ENCODE data around the gene SPC25.
"Not testable (repeated sequence)": the region's sequence is repeated elsewhere in the genome, so short reads cannot be mapped to it uniquely, and the experiment has no call there.

SPC25 gene

DNA sequence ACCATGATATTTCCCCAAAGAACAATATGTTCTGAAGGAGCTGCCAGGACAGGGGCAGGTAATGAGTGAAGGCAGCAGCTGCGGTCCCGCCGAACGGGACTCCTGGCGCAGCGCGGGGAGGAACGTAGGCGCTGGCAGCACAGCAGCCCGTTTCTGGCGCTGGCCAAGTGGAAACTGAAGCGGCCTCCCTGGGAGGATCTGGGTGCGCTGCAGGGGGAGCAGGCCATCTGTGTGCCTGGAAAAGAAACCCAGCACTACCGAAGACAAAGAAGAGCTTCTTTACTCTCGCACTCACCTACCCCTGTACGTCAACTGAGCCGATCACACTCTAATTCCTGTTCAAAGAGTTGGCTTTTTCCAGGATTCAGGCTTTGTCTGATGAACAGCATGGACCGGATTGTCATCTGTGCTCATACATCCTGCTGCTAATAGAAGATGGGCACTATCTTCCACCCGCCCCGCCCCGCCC is 22.7 kb upstream of the SPC25 start:
- no peaks in the 10 kb centered on the region for H3K36me3 Mint-ChIP-seq
- H3K27me3 Mint-ChIP-seq = peaks cover 8% of the 10 kb centered on the region

DNA sequence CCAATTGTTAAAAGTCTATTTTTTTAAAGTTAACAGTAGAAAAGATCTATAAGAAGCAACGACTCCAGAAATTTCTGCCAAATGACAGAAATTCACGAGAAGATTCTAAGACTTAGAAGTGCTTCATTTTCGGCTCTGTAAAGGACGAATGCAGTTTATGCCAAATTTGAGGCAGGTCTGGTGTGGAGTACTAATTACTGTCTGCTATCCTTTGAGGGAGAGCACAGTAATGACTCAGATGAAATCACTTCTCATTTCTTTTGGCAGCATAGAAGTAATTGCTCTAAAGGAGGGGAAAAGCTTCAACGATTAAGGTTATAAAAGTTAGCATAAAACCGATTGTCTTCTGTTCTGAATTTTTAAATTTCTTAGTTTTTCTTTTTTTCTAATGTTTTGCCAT is 22.2 kb upstream of the SPC25 start:
- no peak overlapping the region for H3K4me3 Mint-ChIP-seq

More for the DNA sequence above, 22.7 kb upstream of the SPC25 start:
- H3K27ac Mint-ChIP-seq = no peak overlapping the region
- H3K4me3 Mint-ChIP-seq = no peak overlapping the region
- H3K4me1 Mint-ChIP-seq = peaks cover 5% of the 10 kb centered on the region
- H3K9me3 Mint-ChIP-seq = no peaks in the 10 kb centered on the region

DNA sequence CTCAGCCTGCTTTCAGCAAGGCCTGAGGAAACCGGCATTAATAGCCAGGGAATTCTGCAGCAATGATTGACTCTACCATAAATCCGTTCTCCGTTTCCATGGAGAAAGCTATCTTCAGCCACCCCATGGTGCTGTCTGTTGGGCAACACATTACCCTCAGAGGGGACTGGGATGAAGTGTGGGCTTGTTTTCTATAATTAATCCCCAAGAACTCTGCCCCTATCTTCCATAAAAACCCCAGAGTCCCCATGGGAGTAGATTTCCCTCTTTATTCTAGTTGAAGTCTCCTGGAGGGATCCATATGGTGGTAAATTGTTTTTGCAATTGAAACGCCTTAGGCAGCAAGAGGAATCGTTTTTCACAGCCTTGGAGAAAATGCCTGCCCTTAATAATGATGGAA is 20.1 kb upstream of the SPC25 start:
- H3K4me1 Mint-ChIP-seq = peaks cover 5% of the 10 kb centered on the region
- peaks cover 11% of the 10 kb centered on the region for H3K27me3 Mint-ChIP-seq
- no peak overlapping the region for H3K27ac Mint-ChIP-seq

More for the DNA sequence above, 22.2 kb upstream of the SPC25 start:
- Mint-ChIP-seq H3K27me3 (peaks cover 8% of the 10 kb centered on the region), H3K36me3 (no peaks in the 10 kb centered on the region), H3K9me3 (no peaks in the 10 kb centered on the region), H3K4me1 (peaks cover 5% of the 10 kb centered on the region), H3K27ac (no peak overlapping the region)

DNA sequence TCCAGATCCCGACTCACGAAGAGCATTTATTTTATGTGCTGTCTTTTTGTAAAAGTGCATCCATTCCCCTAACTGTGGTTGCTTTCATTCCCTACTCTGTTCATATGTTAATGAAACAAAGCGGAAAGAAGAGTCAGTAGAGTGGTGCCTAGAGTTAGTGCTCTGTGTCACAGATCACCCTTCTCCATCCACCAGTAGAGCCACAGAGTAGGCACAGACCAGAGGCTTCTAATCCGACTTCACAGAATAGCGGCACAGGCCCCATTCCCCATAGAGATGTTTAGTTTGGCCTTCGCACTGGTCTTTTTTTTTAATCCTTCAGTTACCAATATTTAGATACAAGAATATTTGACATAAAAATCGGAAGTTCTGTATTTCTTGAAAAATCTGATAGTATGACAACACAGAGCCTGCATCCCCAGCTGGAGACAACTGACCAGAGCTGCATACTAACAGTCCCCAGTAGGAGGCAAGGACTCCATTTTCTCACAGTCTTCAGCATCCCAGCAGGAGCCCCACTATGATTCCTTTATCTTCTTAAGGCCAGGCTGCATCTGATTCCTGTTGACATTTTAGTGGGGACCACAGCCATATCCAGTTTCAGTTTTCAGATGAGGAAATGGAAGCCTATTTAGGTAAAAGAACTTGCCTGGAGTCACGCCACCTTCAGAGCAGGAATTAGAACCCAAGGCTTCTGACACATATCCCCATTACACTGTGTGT is 17.9 kb upstream of the SPC25 start:
- Mint-ChIP-seq H3K9me3 (no peaks in the 10 kb centered on the region), H3K36me3 (no peaks in the 10 kb centered on the region), H3K4me3 (no peak overlapping the region), H3K27ac (no peak overlapping the region), H3K4me1 (peaks cover 5% of the 10 kb centered on the region), H3K27me3 (peaks cover 11% of the 10 kb centered on the region)

More for the DNA sequence above, 20.1 kb upstream of the SPC25 start:
- H3K36me3 Mint-ChIP-seq = no peaks in the 10 kb centered on the region
- no peaks in the 10 kb centered on the region for H3K9me3 Mint-ChIP-seq
- no peak overlapping the region for H3K4me3 Mint-ChIP-seq

DNA sequence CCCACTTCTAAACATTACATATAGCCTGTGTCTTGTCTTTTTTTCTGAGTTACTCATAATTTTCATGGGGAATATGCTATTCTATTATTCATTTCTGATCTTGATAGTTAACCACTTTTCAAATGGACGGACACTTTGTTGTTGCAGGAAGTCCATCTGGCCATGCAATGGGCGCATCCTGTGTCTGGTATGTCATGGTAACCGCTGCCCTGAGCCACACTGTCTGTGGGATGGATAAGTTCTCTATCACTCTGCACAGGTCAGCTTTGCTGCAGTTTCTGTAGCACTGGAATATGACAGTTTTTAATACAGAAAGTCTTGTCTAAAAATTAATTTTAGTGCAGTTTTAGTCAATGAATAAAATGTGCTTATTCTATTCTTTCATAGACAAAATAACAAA is 14.1 kb upstream of the SPC25 start:
- Mint-ChIP-seq H3K27me3 (peaks cover 12% of the 10 kb centered on the region), H3K27ac (no peak overlapping the region)

DNA sequence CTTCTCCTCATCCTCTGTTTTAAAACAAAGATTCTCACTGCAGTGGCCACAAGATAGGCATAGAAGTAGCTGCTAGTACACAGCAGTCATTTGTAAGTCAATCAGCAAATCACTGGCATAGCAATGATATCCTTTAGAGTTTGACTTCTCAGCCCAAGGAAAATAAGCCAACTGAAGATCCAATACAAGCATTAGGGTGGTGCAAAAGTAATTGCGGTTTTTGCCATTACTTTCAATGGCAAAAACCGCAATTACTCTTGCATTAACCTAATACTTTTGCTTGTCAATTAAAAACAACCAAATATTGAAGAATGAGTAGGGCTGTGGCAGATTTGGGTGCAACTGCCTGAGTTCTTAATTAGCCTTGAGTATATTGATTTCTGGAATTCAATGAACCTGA is 13.7 kb upstream of the SPC25 start:
- peaks cover 12% of the 10 kb centered on the region for H3K27me3 Mint-ChIP-seq
- H3K36me3 Mint-ChIP-seq = no peaks in the 10 kb centered on the region
- H3K4me3 Mint-ChIP-seq = no peak overlapping the region
- H3K27ac Mint-ChIP-seq = no peak overlapping the region
- H3K4me1 Mint-ChIP-seq = no peaks in the 10 kb centered on the region
- H3K9me3 Mint-ChIP-seq = no peaks in the 10 kb centered on the region

More for the DNA sequence above, 14.1 kb upstream of the SPC25 start:
- Mint-ChIP-seq H3K9me3 (no peaks in the 10 kb centered on the region), H3K4me3 (no peak overlapping the region), H3K36me3 (no peaks in the 10 kb centered on the region), H3K4me1 (no peaks in the 10 kb centered on the region)

DNA sequence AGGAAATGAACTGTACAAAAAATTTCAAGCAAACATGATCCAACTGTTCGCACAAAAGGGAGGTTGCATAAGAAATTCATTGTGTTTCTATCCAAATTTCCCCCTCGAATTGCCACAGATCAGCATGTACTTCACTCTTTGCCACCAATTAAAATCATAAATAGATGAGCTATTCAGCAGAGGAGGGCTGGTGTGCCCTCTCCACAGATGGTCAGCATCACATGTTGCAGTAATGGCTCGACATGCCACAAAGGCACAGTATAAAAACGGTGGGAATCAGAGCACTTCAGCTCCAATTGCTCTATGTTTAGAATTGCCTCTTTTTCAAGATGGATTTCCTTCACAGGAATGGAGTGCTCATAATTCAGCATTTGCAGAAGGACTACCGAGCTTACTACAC is 10.8 kb upstream of the SPC25 start, which contains the start of gene G6PC2:
Gene G6PC2, plus strand, starts transcription at position 289 of the 400 bp plus-strand sequence. Its CDS starts 41 bp downstream, at position 330.
- Mint-ChIP-seq H3K27me3 (peaks cover 8% of the 10 kb centered on the region), H3K27ac (no peak within 1 kb of the TSS), H3K4me1 (no peaks in the 10 kb centered on the region), H3K36me3 (no peaks in the 10 kb centered on the region), H3K9me3 (no peaks in the 10 kb centered on the region), H3K4me3 (no peak within 1 kb of the TSS)

DNA sequence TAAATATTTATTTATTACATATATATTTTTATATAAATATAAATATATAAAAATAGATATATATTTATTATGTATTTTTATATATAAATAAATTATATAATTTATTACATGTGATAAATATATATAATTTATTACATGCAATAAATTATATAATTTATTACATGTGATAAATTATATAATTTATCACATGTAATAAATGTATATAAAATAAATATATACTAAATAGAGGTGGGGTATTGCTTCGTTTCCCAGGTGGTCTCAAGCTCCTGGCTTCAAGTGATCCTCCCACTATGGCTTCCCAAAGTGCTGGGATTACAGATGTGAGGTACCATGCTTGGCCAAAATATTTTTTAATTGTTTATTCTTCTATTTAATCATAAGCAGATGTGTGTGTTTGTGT is 7.2 kb upstream of the SPC25 start:
- no peaks in the 10 kb centered on the region for H3K9me3 Mint-ChIP-seq
- H3K4me1 Mint-ChIP-seq = no peaks in the 10 kb centered on the region
- peaks cover 4% of the 10 kb centered on the region for H3K27me3 Mint-ChIP-seq
- no peak overlapping the region for H3K4me3 Mint-ChIP-seq
- no peaks in the 10 kb centered on the region for H3K36me3 Mint-ChIP-seq
- H3K27ac Mint-ChIP-seq = no peak overlapping the region

DNA sequence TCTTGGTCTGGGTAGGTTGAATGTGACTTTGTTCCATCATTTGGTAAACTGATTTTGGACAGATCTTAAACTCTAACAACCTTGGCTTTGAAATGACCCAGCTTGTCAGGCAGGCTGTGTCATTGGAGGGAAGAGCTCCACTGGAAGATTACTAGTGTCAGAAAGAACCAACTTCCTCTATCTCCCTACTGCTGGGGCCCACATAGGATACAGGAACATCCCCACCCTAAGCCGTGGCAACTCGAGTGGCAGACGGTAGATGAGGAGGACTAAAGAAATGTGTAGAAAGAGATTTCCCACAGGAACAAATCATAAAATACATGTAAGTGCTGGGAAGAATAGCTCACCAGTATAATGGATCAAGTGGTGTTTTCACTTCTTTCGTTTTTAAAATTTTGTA is 6.6 kb upstream of the SPC25 start:
- peaks cover 3% of the 10 kb centered on the region for H3K27me3 Mint-ChIP-seq
- no peaks in the 10 kb centered on the region for H3K9me3 Mint-ChIP-seq
- no peak overlapping the region for H3K4me3 Mint-ChIP-seq
- no peak overlapping the region for H3K27ac Mint-ChIP-seq
- H3K36me3 Mint-ChIP-seq = no peaks in the 10 kb centered on the region
- H3K4me1 Mint-ChIP-seq = no peaks in the 10 kb centered on the region

DNA sequence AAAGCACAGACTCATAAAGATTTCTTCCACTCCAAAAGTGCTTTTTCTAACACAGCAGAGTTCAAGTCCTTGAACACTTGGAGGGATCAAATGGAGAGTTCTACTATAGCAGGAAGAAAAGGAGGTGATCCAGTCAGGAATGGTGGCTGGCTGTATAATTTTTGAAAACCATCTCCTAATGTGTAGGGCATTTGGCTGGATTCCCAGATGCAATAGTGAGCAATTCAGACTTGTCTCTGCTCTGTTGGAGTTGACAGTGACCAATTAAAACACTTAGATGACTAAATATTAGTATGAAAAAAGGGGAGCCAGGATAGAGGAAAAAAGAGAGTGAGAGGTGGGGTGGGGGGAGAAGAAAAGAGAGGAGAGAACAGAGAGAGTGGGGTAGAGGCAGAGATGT is 5.5 kb upstream of the SPC25 start:
- Mint-ChIP-seq H3K27ac (no peak overlapping the region), H3K36me3 (no peaks in the 10 kb centered on the region), H3K9me3 (no peaks in the 10 kb centered on the region), H3K4me1 (peaks cover 1% of the 10 kb centered on the region), H3K4me3 (no peak overlapping the region), H3K27me3 (no peaks in the 10 kb centered on the region)

DNA sequence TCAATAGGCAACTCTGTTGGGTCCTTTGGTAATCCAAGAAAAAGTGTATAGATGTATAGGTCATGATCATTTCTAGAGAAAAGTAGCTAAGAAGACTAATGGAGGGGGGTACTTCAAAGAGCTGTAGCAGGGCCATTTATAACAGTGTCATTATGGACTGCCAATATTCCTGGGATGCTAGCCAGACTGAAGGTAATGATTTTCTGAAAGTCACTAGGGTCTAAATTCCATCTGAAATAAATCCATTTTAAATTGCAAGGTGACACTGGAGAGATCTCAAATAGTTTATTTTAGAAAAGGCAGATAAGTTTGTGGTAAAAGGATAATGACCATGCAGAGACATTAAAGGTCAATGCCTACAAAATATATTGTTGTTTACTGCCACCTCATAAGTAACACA is 4.5 kb upstream of the SPC25 start:
- Mint-ChIP-seq H3K4me1 (peaks cover 12% of the 10 kb centered on the region), H3K9me3 (no peaks in the 10 kb centered on the region), H3K36me3 (no peaks in the 10 kb centered on the region), H3K27me3 (peaks cover 2% of the 10 kb centered on the region), H3K27ac (no peak overlapping the region), H3K4me3 (no peak overlapping the region)

DNA sequence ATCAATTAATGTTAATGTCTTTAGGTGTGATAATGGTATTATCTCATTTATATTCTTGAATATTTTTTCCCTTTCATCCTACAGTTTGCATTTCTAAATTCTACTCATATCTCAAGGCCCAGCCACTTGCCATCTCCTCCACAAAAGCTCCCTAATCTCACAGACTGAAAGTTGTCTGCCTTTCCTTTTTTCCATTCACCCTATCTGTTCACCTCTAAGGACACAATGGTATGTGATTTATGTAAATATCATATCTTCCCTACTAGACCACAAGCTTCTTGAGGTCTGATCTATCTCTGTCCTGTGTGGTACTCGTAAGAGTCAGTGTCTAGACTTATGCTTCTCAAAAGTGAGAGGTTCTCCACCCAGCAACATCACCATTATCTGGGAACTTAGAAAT is 3.9 kb upstream of the SPC25 start:
- Mint-ChIP-seq H3K9me3 (no peaks in the 10 kb centered on the region), H3K4me1 (peaks cover 12% of the 10 kb centered on the region), H3K4me3 (no peak overlapping the region), H3K36me3 (no peaks in the 10 kb centered on the region), H3K27me3 (peaks cover 2% of the 10 kb centered on the region), H3K27ac (no peak overlapping the region)

DNA sequence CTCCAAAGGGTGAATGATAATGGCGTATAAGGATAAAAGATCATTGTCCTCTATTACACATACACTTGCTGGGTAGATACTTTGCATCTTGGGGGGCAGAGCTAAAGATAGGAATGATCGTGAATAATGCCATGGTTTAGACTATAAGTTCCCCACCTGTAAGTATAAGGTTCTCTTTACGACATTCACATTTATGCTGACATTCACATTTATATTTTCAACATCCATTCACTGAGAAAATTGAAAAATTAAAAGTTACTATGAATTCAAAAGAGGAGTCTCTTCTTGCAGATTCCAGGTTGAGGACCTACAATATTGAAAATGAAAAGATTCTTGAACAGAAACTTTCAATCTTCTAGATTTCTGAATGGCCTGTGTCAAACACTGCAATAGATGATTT is 2.1 kb upstream of the SPC25 start:
- Mint-ChIP-seq H3K4me1 (peaks cover 12% of the 10 kb centered on the region), H3K4me3 (no peak overlapping the region), H3K27me3 (peaks cover 2% of the 10 kb centered on the region), H3K9me3 (no peaks in the 10 kb centered on the region), H3K36me3 (no peaks in the 10 kb centered on the region), H3K27ac (no peak overlapping the region)

DNA sequence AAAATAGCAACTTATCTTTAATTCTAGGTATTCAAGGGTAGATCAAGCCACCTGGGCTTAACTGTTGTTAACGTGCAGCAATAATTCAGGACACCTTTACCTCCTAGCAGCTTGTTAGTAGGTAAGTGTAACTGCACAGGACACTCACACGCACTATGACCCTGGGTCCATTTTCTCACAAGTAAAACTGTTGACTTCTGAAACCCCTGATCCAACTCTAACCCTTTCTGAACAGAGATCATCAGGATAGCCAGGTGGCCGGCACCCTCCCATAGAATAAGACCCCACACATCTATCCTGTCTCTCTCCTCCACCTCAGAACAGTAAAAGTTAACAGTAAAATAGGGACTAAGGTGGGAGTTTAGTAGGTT is 610 bp downstream of the SPC25 start:
- H3K4me1 Mint-ChIP-seq = peaks cover 12% of the 10 kb centered on the region
- no peaks in the 10 kb centered on the region for H3K36me3 Mint-ChIP-seq
- H3K4me3 Mint-ChIP-seq = peak overlapping the region; percentile 99
- H3K9me3 Mint-ChIP-seq = no peaks in the 10 kb centered on the region
- H3K27ac Mint-ChIP-seq = no peak overlapping the region
- peaks cover 2% of the 10 kb centered on the region for H3K27me3 Mint-ChIP-seq

DNA sequence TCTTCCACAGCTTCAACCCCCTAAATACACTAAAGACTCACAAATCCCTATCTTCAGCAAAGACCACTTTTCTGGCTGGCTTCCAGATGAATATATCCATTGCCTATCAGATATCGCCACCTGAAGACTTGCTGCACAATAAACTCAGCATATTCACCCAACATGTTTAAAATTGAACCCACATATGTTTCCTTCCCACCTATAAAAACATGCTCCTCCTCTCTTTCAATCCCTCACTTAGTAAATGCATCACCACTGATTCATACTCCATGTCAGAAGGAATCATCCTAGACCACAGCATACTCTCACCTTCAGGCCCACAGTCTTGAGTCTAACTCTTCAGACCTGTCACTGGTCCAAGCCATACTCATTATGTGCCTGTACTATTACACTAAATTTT is 5.3 kb downstream of the SPC25 start:
- H3K4me1 Mint-ChIP-seq = peaks cover 6% of the 10 kb centered on the region
- no peaks in the 10 kb centered on the region for H3K36me3 Mint-ChIP-seq
- H3K9me3 Mint-ChIP-seq = no peaks in the 10 kb centered on the region
- no peak overlapping the region for H3K27ac Mint-ChIP-seq
- H3K27me3 Mint-ChIP-seq = no peaks in the 10 kb centered on the region
- H3K4me3 Mint-ChIP-seq = no peak overlapping the region

DNA sequence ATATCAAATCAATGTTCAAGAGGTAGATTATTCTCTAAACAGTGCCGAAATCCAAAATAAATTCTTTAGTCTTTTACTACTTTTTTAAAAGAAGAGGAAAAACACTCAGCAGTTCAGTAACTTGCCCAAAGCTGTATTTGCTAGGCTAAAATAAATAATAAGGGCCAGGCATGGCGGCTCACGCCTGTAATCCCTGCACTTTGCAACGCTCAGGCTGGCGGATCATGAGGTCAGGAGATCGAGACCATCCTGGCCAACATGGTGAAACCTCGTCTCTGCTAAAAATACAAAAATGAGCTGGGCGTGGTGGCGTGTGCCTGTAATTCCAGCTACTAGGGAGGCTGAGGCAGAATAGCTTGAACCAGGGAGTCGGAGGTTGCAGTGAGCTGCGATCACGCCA is 8.1 kb downstream of the SPC25 start:
- H3K4me1 Mint-ChIP-seq = not testable (repeated sequence)

More for the DNA sequence above, 8.1 kb downstream of the SPC25 start:
- H3K36me3 Mint-ChIP-seq, H3K27ac Mint-ChIP-seq, H3K9me3 Mint-ChIP-seq, H3K4me3 Mint-ChIP-seq, H3K27me3 Mint-ChIP-seq: not testable (repeated sequence)
